Osteoblast (primary cell): ENCODE data around the gene ZNF750. TPM values are rescaled to one million over a fixed set of nuclear protein-coding genes. Genes with fewer than 3 reads are reported as not detected.

Source experiments
- DNase-seq: peaks from one replicate; pipeline ENCODE4 v3.0.0; 2011; ENCODE audit warnings: low spot score, mixed read lengths; ENCODE audit not compliant: insufficient read length; ENCODE audit errors: missing footprints
- H2AFZ ChIP-seq: 2 replicates; pipeline ENCODE4 v1.6.0; 2011; ENCODE audit warnings: mild to moderate bottlenecking, low read length
- H3K27ac ChIP-seq: 2 replicates; pipeline ENCODE4 v1.5.1; 2011; ENCODE audit warnings: mild to moderate bottlenecking, low read depth, low read length, moderate library complexity
- H3K27me3 ChIP-seq: 2 replicates; pipeline ENCODE4 v1.6.0; 2012; ENCODE audit warnings: mild to moderate bottlenecking, control low read depth, inconsistent platforms, low read length, moderate library complexity; ENCODE audit not compliant: insufficient read depth
- H3K36me3 ChIP-seq: 2 replicates; pipeline ENCODE4 v1.5.1; 2011; ENCODE audit warnings: mild to moderate bottlenecking, low read length, control low read depth, moderate library complexity; ENCODE audit not compliant: insufficient read depth
- H3K4me1 ChIP-seq: 2 replicates; pipeline ENCODE4 v1.5.1; 2011; ENCODE audit warnings: mild to moderate bottlenecking, low read length, control low read depth, moderate library complexity; ENCODE audit not compliant: insufficient read depth
- H3K4me2 ChIP-seq: 2 replicates; pipeline ENCODE4 v1.6.0; 2011; ENCODE audit warnings: mild to moderate bottlenecking, low read length; ENCODE audit not compliant: insufficient read depth
- H3K4me3 ChIP-seq: fragments of 200-600 bp; sonication (generic); 3 replicates; pipeline ENCODE4 v1.5.1; 2012; ENCODE audit warnings: mild to moderate bottlenecking, low read length, inconsistent platforms; ENCODE audit not compliant: insufficient read depth
- H3K79me2 ChIP-seq: 2 replicates; pipeline ENCODE4 v1.6.0; 2012; ENCODE audit warnings: mild to moderate bottlenecking, low read length, control low read depth, inconsistent platforms; ENCODE audit not compliant: insufficient read depth
- H3K9me3 ChIP-seq: 2 replicates; pipeline ENCODE4 v1.5.1; 2011; ENCODE audit warnings: low read depth, low read length, control low read depth
- H4K20me1 ChIP-seq: 2 replicates; pipeline ENCODE4 v1.6.0; 2012; ENCODE audit warnings: mild to moderate bottlenecking, low read length, control low read depth; ENCODE audit not compliant: insufficient read depth
- total RNA-seq: library from RNA; depleted of rRNA; stranded (reverse); fragments of >200 nt; gene quantifications from 2 replicates; pipeline ENCODE4 v1.2.3, GENCODE V29; 2012
- TF ChIP-seq, protein P1 (sequence below): IDR thresholded peaks from 2 replicates; pipeline ENCODE4 v1.5.1; 2011; ENCODE audit warnings: mild to moderate bottlenecking, low read depth, low read length, moderate library complexity; ENCODE audit errors: extremely low read depth

ZNF750 gene
- total RNA-seq, 1 donor, result not detected

DNA sequence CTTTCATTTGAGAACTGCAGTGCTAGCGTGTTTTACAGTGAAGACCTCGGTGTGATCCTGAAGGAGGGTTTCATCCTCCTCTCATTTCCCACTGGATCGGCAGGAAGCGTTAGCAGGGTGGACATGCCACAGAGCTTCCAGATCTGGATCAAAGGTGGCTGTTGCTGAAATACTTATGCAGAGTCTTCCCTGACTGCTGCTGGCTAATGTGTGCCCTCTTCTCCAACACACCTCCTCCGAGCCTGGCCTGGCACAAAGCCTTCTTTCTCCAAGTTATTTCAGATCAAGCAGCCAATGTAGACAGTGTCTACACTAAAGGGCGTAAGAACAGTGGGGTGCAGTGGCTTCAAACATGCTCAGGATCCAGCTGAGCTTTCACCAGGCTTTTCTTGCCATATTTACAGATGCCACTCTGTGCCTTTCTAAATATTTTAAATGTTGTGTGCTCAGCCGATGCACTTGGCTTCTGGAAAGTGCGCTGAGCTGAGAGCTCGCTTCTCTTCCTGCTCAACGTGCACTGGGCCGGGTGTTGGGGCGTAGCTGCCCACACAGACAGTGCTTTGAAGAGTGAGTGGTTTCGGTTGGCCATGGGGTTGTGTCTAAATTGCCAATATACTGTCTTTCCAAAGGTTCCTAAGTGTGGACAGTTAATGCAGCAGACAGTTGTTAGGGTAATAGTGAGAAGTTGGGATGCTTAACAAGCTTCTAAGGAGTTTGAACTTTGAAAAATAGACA is 2.1 kb downstream of the ZNF750 start:
- H3K4me3 ChIP-seq, result no peak overlapping the region
- H3K79me2 ChIP-seq, result no peaks in the 10 kb centered on the region
- no peaks in the 10 kb centered on the region for H3K36me3 ChIP-seq
- peaks cover 10% of the 10 kb centered on the region for H3K4me1 ChIP-seq
- H3K27me3 ChIP-seq, result no peaks in the 10 kb centered on the region
- no peak for DNase-seq
- no peak overlapping the region for H3K27ac ChIP-seq
- H3K4me2 ChIP-seq, result peak overlapping the region; percentile 20
- H4K20me1 ChIP-seq, result no peaks in the 10 kb centered on the region
- H2AFZ ChIP-seq, result peak overlapping the region; percentile 35
- H3K9me3 ChIP-seq, result no peaks in the 10 kb centered on the region
- TF ChIP-seq, protein P1, sequence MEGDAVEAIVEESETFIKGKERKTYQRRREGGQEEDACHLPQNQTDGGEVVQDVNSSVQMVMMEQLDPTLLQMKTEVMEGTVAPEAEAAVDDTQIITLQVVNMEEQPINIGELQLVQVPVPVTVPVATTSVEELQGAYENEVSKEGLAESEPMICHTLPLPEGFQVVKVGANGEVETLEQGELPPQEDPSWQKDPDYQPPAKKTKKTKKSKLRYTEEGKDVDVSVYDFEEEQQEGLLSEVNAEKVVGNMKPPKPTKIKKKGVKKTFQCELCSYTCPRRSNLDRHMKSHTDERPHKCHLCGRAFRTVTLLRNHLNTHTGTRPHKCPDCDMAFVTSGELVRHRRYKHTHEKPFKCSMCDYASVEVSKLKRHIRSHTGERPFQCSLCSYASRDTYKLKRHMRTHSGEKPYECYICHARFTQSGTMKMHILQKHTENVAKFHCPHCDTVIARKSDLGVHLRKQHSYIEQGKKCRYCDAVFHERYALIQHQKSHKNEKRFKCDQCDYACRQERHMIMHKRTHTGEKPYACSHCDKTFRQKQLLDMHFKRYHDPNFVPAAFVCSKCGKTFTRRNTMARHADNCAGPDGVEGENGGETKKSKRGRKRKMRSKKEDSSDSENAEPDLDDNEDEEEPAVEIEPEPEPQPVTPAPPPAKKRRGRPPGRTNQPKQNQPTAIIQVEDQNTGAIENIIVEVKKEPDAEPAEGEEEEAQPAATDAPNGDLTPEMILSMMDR, result no peak

DNA sequence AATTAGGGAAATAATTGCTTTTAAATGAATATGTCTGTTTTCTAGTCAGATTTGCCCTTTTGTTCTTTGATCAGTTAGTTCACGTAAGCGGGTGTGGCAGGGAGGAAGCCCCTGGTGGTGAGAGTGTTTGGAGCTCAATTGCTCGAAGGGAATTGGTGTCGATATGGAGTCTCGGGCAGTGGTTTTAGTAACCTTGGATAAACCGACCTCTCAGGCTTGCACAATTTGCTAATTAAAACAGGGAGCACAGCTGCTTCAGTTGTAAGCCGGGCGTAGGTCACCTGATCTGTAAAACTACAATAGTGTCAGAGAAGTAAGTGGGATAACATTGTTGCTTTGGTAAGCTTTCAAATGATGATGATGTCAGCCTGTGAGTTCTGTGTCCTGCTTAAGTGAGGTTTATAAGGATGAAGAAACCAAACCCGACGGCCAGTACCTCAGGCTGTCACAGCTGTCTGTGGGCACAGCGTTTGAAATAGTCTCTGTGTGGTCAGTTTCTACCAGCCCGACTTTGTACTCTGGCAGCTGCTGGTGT is 2.9 kb downstream of the ZNF750 start:
- Histone ChIP-seq H3K4me3 (no peak overlapping the region), H3K27ac (no peak overlapping the region), H3K36me3 (no peaks in the 10 kb centered on the region), H3K4me2 (peak overlapping the region; percentile 3), H3K9me3 (no peaks in the 10 kb centered on the region), H4K20me1 (no peaks in the 10 kb centered on the region), H3K79me2 (no peaks in the 10 kb centered on the region), H3K4me1 (peaks cover 10% of the 10 kb centered on the region), H2AFZ (no peak overlapping the region), H3K27me3 (no peaks in the 10 kb centered on the region)
- DNase-seq, result no peak
- TF ChIP-seq, protein P1, result peak; percentile 15

DNA sequence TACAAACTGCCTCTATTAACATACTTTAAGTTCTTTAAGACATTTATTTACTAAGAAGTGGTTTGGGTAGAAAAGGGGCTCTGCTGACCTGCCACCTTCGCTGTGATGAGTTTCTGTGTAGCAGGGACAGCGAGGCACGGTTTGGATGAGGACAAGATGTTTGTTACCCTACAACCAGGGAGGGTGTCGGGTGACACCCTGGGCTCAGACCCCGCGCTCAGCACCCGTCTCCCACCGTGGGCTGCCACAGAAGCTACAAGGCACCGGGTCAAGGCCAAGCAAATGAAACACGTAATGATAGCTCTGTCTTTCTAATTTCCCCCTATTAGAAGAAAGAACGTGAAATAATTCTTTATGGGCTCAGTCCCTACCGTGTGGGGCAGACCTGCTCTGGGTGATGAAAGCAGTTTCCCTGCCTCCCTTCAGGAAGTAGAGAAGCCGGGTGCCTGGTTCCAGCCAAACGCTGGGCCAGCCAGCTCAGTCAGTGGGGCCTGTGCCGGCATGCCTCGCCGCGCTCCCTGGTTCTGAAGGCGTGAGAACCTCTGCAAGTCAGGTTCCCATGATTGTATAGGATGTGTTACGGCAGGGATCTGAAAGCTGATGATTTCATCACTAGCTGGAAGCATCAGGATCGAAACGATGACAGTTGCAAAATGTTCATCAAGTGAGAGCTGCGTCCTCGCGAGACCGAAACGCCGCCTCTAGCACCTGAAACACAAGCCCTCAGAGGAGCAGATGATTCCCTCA is 3.9 kb downstream of the ZNF750 start:
- no peaks in the 10 kb centered on the region for H4K20me1 ChIP-seq
- no peak for DNase-seq
- no peak overlapping the region for H3K4me2 ChIP-seq
- no peak overlapping the region for H3K27ac ChIP-seq
- no peaks in the 10 kb centered on the region for H3K27me3 ChIP-seq
- no peaks in the 10 kb centered on the region for H3K79me2 ChIP-seq
- H3K4me1 ChIP-seq, result peaks cover 10% of the 10 kb centered on the region
- H3K36me3 ChIP-seq, result no peaks in the 10 kb centered on the region
- TF ChIP-seq, protein P1, result no peak
- H2AFZ ChIP-seq, result no peak overlapping the region
- no peak overlapping the region for H3K4me3 ChIP-seq
- no peaks in the 10 kb centered on the region for H3K9me3 ChIP-seq

- Histone ChIP-seq H3K4me1 (peaks cover 10% of the 10 kb centered on the region), H3K9me3 (no peaks in the 10 kb centered on the region), H4K20me1 (no peaks in the 10 kb centered on the region), H3K36me3 (no peaks in the 10 kb centered on the region), H3K27ac (no peak overlapping the region), H2AFZ (no peak overlapping the region), H3K4me2 (no peak overlapping the region), H3K27me3 (no peaks in the 10 kb centered on the region), H3K4me3 (no peak overlapping the region), H3K79me2 (no peaks in the 10 kb centered on the region)
- no peak for DNase-seq
- TF ChIP-seq, protein P1, result no peak
Measured at GRCh38 chr17:82835122-82835521, 4.7 kb downstream of the ZNF750 start.
